ENCODE measurements around the gene RFX4.

Gene RFX4

DNA sequence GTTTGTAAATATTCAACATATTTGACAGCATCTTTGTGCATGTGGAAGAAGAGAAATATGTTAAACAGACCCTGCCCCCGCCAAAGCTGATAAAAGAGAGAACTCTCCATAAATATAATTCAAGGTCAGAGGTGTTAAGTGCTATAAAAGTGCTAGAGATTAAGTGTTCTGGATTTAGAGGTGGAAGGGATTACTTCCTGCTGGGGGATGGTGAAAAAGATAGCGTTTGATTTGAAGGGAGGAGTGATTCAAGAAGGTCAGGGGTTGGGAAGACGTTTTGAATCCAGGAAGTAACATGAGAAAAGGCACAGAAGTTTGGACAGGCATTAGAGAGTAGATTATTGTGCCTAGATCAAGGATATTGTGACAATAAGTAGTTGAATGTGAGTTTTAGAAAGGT, 221.9 kb downstream of the RFX4 start:
- H3K27me3 ChIP-seq (ENCODE audit: control insufficient read depth in 1 of 2, insufficient read depth in 2 of 2, low read length in 2 of 2): no peaks in the 10 kb centered on the region

More for the DNA sequence above, 221.9 kb downstream of the RFX4 start:
- Histone ChIP-seq H3K27ac (ENCODE audit: low read depth, low read length) (no peak overlapping the region), H3K36me3 (ENCODE audit: insufficient read depth, low read length) (no peaks in the 10 kb centered on the region), H3K4me3 (ENCODE audit: low read depth in 1 of 2, low read length in 2 of 2) (no peak overlapping the region), H3K4me1 (ENCODE audit: insufficient read depth, low read length) (no peaks in the 10 kb centered on the region), H3K9me3 (ENCODE audit: low read length) (no peaks in the 10 kb centered on the region), H3K9ac (ENCODE audit: low read length) (no peak overlapping the region)

All from muscle layer of colon (tissue), 2 donors.